ENCODE data around the gene FCSK.

FCSK gene

GRCh38 chr16:70481929-70482536, 27.6 kb downstream of the FCSK start:
- DNase-seq, result no peak

- no peak for DNase-seq
Measured at GRCh38 chr16:70482624-70483023, 28.2 kb downstream of the FCSK start.

GRCh38 chr16:70483426-70483825, 29.0 kb downstream of the FCSK start:
- no peak for DNase-seq

- DNase-seq, result no peak
Measured at GRCh38 chr16:70484867-70485266, 30.5 kb downstream of the FCSK start.

- DNase-seq, result no peak
Measured at GRCh38 chr16:70490261-70490660, 35.9 kb downstream of the FCSK start.

- DNase-seq, result no peak
Measured at GRCh38 chr16:70493802-70494201, 39.4 kb downstream of the FCSK start.

GRCh38 chr16:70494202-70494770, 39.9 kb downstream of the FCSK start:
- DNase-seq, result no peak

- DNase-seq, result no peak
Measured at GRCh38 chr16:70494777-70495176, 40.4 kb downstream of the FCSK start.

GRCh38 chr16:70495425-70496182, 41.2 kb downstream of the FCSK start:
- DNase-seq, result no peak

- DNase-seq, result no peak
Measured at GRCh38 chr16:70496513-70496912, 42.1 kb downstream of the FCSK start.

- no peak for DNase-seq
Measured at GRCh38 chr16:70508752-70509151, 54.4 kb downstream of the FCSK start.

GRCh38 chr16:70510216-70510615, 55.8 kb downstream of the FCSK start:
- DNase-seq, result no peak

GRCh38 chr16:70511833-70512232, 57.4 kb downstream of the FCSK start:
- no peak for DNase-seq

- no peak for DNase-seq
Measured at GRCh38 chr16:70512456-70512855, 58.1 kb downstream of the FCSK start.

- no peak for DNase-seq
Measured at GRCh38 chr16:70520612-70521297, 66.4 kb downstream of the FCSK start.

- DNase-seq, result no peak
Measured at GRCh38 chr16:70522216-70523075, 68.1 kb downstream of the FCSK start.

GRCh38 chr16:70523076-70523742, 68.8 kb downstream of the FCSK start, which contains the start of gene COG4:
Gene COG4 (minus strand): TSS chr16:70523554. CDS start chr16:70523543, 11 bp downstream.
- DNase-seq, result peak; percentile 88

- peak; percentile 72 for DNase-seq
Measured at GRCh38 chr16:70523743-70524398, 69.5 kb downstream of the FCSK start, which contains the start of gene SF3B3. Gene SF3B3 (plus strand): TSS chr16:70523816. CDS start chr16:70526657, 2,841 bp downstream.

GRCh38 chr16:70524399-70524825, 70.0 kb downstream of the FCSK start:
- DNase-seq, result peak; percentile 29

GRCh38 chr16:70526403-70526802, 72.0 kb downstream of the FCSK start:
- no peak for DNase-seq

- no peak for DNase-seq
Measured at GRCh38 chr16:70527315-70527996, 73.1 kb downstream of the FCSK start.

Data from CD4-positive, alpha-beta T cell treated with Interferon gamma for 1 hour (primary cell).